ENCODE results near the gene ZBTB47.

The ZBTB47 gene

DNA sequence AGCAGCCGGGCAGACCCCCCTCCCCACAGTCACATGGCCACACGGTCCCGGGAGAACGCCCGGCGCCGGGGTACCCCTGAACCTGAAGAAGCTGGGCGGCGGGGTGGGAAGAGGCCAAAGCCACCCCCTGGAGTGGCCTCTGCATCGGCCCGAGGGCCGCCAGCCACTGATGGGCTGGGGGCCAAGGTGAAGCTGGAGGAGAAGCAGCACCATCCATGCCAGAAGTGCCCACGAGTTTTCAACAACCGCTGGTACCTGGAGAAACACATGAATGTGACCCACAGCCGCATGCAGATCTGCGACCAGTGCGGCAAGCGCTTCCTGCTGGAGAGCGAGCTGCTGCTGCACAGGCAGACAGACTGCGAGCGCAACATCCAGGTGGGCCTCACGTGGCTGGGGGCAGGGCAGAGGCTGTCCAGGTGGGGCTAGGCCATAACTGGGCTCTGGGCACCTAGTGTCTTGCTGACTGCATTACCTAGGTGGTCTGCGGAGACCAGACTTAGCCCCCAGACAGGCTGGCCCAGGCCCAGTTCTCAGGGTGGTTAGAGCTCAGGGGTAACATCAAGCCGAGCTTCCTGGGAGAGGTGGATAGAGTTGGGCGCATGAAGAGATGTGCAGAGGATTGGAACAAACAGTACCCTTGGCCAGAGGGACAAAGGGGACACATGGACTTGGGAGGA, 6.1 kb downstream of the ZBTB47 start:
- Histone ChIP-seq H3K9me3 (replicated peaks in 1 of 11) (no peaks in the 10 kb centered on the region), H3K36me3 (peaks cover 0 to 33% (median 23%) of the 10 kb centered on the region in 11 experiments; a peak in 20 of 22 replicates), H4K20me1 (peaks cover 0 to 21% (median 5%) of the 10 kb centered on the region in 11 experiments; a peak in 6 of 22 replicates), H3K4me1 (peaks cover 89 to 99% (median 97%) of the 10 kb centered on the region in 10 experiments), H3K27ac (peak overlapping the region; percentile 24 to 95 (median 77); a peak in 19 of 22 replicates), H3K9ac (peak overlapping the region; percentile 0 to 84 (median 78); a peak in 20 of 22 replicates), H3K4me3 (peak overlapping the region; percentile 39 to 74 (median 65)), H3K4me2 (peak overlapping the region; percentile 89 to 100 (median 96)), H3K27me3 (no peaks in the 10 kb centered on the region)
- TF ChIP-seq Cebpa-rat (IDR thresholded peaks at IDR 0.05) = no peak

DNA sequence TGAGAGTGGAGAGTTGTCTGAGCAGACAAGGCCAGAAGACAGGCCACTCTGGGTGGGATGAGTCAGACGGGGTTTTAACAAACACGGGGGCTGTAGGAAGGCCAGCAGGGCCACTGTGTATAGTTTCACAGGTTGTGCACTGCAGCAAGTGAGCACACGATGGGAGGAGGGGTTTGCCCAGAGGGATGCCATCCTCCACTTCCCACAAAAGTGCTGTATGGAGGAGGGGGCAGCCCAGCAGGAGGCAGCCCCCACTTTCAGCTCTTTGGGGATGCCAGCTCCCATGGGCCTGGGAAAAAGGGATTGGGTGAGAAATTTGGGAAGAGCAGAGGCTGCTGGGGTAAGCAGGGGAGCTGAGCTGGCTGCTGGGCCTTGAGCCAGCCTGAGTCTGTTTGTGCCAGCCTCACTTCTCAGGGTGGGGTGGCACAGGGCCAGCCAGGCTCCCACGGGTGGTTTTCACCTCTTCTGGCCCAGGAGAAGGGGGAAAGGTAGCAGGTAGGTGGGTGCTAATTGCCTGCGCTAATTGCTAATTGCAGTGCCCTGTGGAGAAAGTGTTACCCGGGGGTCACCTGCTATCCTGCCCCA, 6.7 kb downstream of the ZBTB47 start:
- Histone ChIP-seq H3K9ac (peak overlapping the region; percentile 0 to 84 (median 78); a peak in 20 of 22 replicates), H4K20me1 (peaks cover 0 to 21% (median 5%) of the 10 kb centered on the region in 11 experiments; a peak in 6 of 22 replicates), H3K4me1 (peaks cover 91 to 99% (median 97%) of the 10 kb centered on the region in 10 experiments), H3K4me2 (peak overlapping the region; percentile 89 to 100 (median 96)), H3K27ac (peak overlapping the region in 10 of 11 experiments; percentile 34 to 95 (median 78); a peak in 18 of 22 replicates), H3K9me3 (replicated peaks in 1 of 11) (no peaks in the 10 kb centered on the region), H3K4me3 (peak overlapping the region in 9 of 10 experiments; percentile 46 to 74 (median 66); a peak in 18 of 20 replicates), H3K27me3 (no peaks in the 10 kb centered on the region), H3K36me3 (peaks cover 0 to 33% (median 23%) of the 10 kb centered on the region in 11 experiments; a peak in 20 of 22 replicates)
- TF ChIP-seq Cebpa-rat (IDR thresholded peaks at IDR 0.05) = no peak

DNA sequence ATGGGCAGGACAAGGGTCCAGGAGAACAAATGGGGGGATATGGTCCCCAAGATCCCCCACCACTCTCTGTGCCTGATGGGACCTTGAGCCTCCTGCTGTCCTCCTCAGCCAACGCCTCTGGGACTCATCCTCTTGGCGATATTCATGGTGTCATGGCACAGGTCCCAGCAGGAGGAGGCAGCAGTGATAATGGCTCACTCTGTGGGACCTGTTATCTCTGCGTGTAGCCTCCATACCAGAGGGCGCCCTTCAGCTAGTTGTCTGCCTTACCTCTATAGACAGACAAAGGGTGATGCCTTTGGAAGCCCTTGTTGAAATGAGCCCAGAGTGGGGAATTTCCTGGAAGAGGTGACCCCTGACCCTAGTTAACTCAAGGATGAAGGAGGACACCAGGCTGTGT, 7.4 kb downstream of the ZBTB47 start:
- Histone ChIP-seq H3K4me3 (peak overlapping the region in 8 of 10 experiments; percentile 55 to 74 (median 68); a peak in 14 of 20 replicates), H3K4me1 (peaks cover 88 to 99% (median 97%) of the 10 kb centered on the region in 10 experiments), H3K27me3 (no peaks in the 10 kb centered on the region), H3K27ac (peak overlapping the region in 9 of 11 experiments; percentile 52 to 95 (median 78); a peak in 10 of 22 replicates), H3K36me3 (peaks cover 0 to 33% (median 23%) of the 10 kb centered on the region in 11 experiments; a peak in 20 of 22 replicates), H4K20me1 (peaks cover 0 to 15% (median 5%) of the 10 kb centered on the region in 11 experiments; a peak in 6 of 22 replicates), H3K9me3 (replicated peaks in 1 of 11) (no peaks in the 10 kb centered on the region), H3K9ac (peak overlapping the region in 9 of 11 experiments; percentile 0 to 84 (median 78); a peak in 13 of 22 replicates), H3K4me2 (peak overlapping the region; percentile 89 to 100 (median 96))
- TF ChIP-seq Cebpa-rat (IDR thresholded peaks at IDR 0.05) = no peak

- H3K36me3 ChIP-seq = peaks cover 0 to 33% (median 23%) of the 10 kb centered on the region in 11 experiments; a peak in 20 of 22 replicates
- no peak for TF ChIP-seq Cebpa-rat (IDR thresholded peaks at IDR 0.05)
- peaks cover 83 to 98% (median 94%) of the 10 kb centered on the region in 10 experiments for H3K4me1 ChIP-seq
- 0 out of 20 replicates have a peak overlapping the region, but pooled peaks of 1 of the 10 experiments have one; percentile 16 for H3K4me3 ChIP-seq
- H3K27me3 ChIP-seq = no peaks in the 10 kb centered on the region
- H4K20me1 ChIP-seq = peaks cover 0 to 10% (median 5%) of the 10 kb centered on the region in 11 experiments; a peak in 6 of 22 replicates
- H3K4me2 ChIP-seq = peak overlapping the region; percentile 89 to 100 (median 96); a peak in 20 of 22 replicates
- no peaks in the 10 kb centered on the region for H3K9me3 ChIP-seq (replicated peaks in 1 of 11)
- H3K9ac ChIP-seq = peak overlapping the region in 4 of 11 experiments; percentile 39 to 87 (median 82); a peak in 2 of 22 replicates
- peak overlapping the region in 6 of 11 experiments; percentile 84 to 95 (median 92); a peak in 9 of 22 replicates for H3K27ac ChIP-seq
Measured at GRCh38 chr3:42661593-42662022, 8.1 kb downstream of the ZBTB47 start.

GRCh38 chr3:42662037-42662812, 8.7 kb downstream of the ZBTB47 start:
- 0 out of 20 replicates have a peak overlapping the region, but pooled peaks of 1 of the 10 experiments have one; percentile 16 for H3K4me3 ChIP-seq
- no peak for TF ChIP-seq Cebpa-rat (IDR thresholded peaks at IDR 0.05)

DNA sequence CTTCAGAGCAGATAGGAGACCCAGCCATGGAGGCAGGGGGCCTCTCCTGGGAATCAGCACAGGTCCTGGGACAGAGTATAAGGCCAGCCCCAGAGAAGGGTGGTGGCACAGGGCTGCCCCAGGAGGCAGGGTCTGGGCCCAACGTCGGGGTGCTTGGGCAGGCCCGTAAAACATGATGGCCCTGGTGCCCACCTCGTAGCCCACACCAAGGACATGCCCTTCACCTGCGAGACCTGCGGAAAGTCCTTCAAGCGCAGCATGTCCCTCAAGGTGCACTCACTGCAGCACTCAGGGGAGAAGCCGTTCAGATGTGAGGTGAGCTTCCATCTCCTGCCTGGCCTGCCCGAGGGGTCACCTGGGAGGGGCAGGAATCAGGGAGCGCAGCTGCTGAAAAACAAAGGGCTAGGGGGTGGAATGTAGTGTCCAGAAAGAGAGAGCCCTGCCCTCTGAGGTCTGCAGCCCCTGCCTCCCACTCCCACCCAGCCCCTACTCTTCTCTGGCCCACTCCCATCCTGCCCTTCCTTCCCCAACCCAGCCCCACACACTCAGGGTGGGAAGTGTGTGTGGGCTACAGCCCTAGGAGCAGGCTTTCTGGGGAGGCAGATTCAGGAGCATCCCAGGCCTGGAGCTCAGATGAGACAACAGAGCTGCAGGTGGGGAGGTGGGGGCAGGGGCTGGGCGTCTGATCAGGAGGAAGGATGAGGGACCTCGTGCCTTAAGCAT, 9.5 kb downstream of the ZBTB47 start:
- Histone ChIP-seq H3K4me1 (peaks cover 75 to 94% (median 85%) of the 10 kb centered on the region in 10 experiments), H3K27ac (peak overlapping the region in 9 of 11 experiments; percentile 82 to 95 (median 87); a peak in 17 of 22 replicates)

More at GRCh38 chr3:42662037-42662812, 8.7 kb downstream of the ZBTB47 start:
- Histone ChIP-seq H3K36me3 (peaks cover 0 to 33% (median 23%) of the 10 kb centered on the region in 11 experiments; a peak in 20 of 22 replicates), H3K4me2 (peak overlapping the region; percentile 89 to 100 (median 96); a peak in 21 of 22 replicates), H3K9ac (peak overlapping the region in 5 of 11 experiments; percentile 68 to 87 (median 82); a peak in 8 of 22 replicates), H3K27ac (peak overlapping the region in 7 of 11 experiments; percentile 83 to 95 (median 92); a peak in 12 of 22 replicates), H4K20me1 (peaks cover 0 to 7% (median 2%) of the 10 kb centered on the region in 11 experiments; a peak in 6 of 22 replicates), H3K4me1 (peaks cover 83 to 94% (median 90%) of the 10 kb centered on the region in 10 experiments), H3K9me3 (replicated peaks in 1 of 11) (no peaks in the 10 kb centered on the region), H3K27me3 (no peaks in the 10 kb centered on the region)

More for the DNA sequence above, 9.5 kb downstream of the ZBTB47 start:
- peak overlapping the region; percentile 89 to 100 (median 96) for H3K4me2 ChIP-seq
- H3K9me3 ChIP-seq (replicated peaks in 1 of 11) = no peaks in the 10 kb centered on the region
- H3K27me3 ChIP-seq = no peaks in the 10 kb centered on the region
- no peak overlapping the region; a peak in 1 of 20 replicates for H3K4me3 ChIP-seq
- H3K36me3 ChIP-seq = peaks cover 0 to 33% (median 23%) of the 10 kb centered on the region in 11 experiments; a peak in 20 of 22 replicates
- H3K9ac ChIP-seq = peak overlapping the region in 8 of 11 experiments; percentile 65 to 87 (median 78); a peak in 14 of 22 replicates
- no peak for TF ChIP-seq Cebpa-rat (IDR thresholded peaks at IDR 0.05)
- H4K20me1 ChIP-seq = peaks cover 0 to 7% (median 0%) of the 10 kb centered on the region in 11 experiments; a peak in 3 of 22 replicates
